ACHN (cell line): Measurements from ENCODE around the gene PRPF4.
"Not testable (repeated sequence)": the region's sequence is repeated elsewhere in the genome, so short reads cannot be mapped to it uniquely, and the experiment has no call there.

Experiments used
- DNase-seq: peaks from one replicate; pipeline ENCODE4 v3.0.0-alpha.2; 2015
- in situ Hi-C: cut with HindIII; loops from 2 replicates; pipeline ENCODE4 v1.10.0; 2017; ENCODE audit warnings: low sequenced_read_pairs, low pct_ligation_motif_present, low pct_unique_long_range_greater_than_20kb

The PRPF4 gene

GRCh38 chr9:113275157-113276131, at the start of gene PRPF4, which contains the start of gene CDC26:
TSS of gene PRPF4 (plus strand) at chr9:113275658. CDS start at chr9:113275744, 86 bp downstream.
TSS of gene CDC26 (minus strand) at chr9:113275572. CDS start at chr9:113272507, 3,065 bp downstream.
- in situ Hi-C loops, result no loop called here
- DNase-seq, result peak; percentile 97

GRCh38 chr9:113227436-113227835, 48.0 kb upstream of the PRPF4 start:
- in situ Hi-C loops, result no loop called here

GRCh38 chr9:113228130-113228665, 47.3 kb upstream of the PRPF4 start:
- no peak for DNase-seq
- in situ Hi-C loops, result no loop called here

More at GRCh38 chr9:113227436-113227835, 48.0 kb upstream of the PRPF4 start:
- no peak for DNase-seq

- in situ Hi-C loops, result no loop called here
- DNase-seq, result no peak
These were observed 43.8 kb upstream of the PRPF4 start for GRCh38 chr9:113231701-113232100.

- in situ Hi-C loops, DNase-seq: not testable (repeated sequence)
These were observed 39.7 kb upstream of the PRPF4 start for GRCh38 chr9:113235701-113236255.

- in situ Hi-C loops, result no loop called here
These were observed 38.4 kb upstream of the PRPF4 start for GRCh38 chr9:113237026-113237425.

GRCh38 chr9:113238202-113238858, 37.1 kb upstream of the PRPF4 start:
- no peak for DNase-seq

More at GRCh38 chr9:113237026-113237425, 38.4 kb upstream of the PRPF4 start:
- DNase-seq, result no peak

GRCh38 chr9:113238859-113239232, 36.6 kb upstream of the PRPF4 start:
- DNase-seq, result no peak
- in situ Hi-C loops, result no loop called here

More at GRCh38 chr9:113238202-113238858, 37.1 kb upstream of the PRPF4 start:
- in situ Hi-C loops, result no loop called here

- DNase-seq, result no peak
- in situ Hi-C loops, result no loop called here
These were observed 34.3 kb upstream of the PRPF4 start for GRCh38 chr9:113241161-113241560.

GRCh38 chr9:113244556-113244955, 30.9 kb upstream of the PRPF4 start:
- DNase-seq, result no peak
- in situ Hi-C loops, result no loop called here

GRCh38 chr9:113245894-113246293, 29.6 kb upstream of the PRPF4 start:
- in situ Hi-C loops, result no loop called here
- no peak for DNase-seq

GRCh38 chr9:113246928-113247327, 28.5 kb upstream of the PRPF4 start:
- in situ Hi-C loops, result no loop called here

GRCh38 chr9:113247640-113248039, 27.8 kb upstream of the PRPF4 start:
- in situ Hi-C loops, result no loop called here

More at GRCh38 chr9:113246928-113247327, 28.5 kb upstream of the PRPF4 start:
- no peak for DNase-seq

GRCh38 chr9:113249661-113250060, 25.8 kb upstream of the PRPF4 start:
- in situ Hi-C loops, DNase-seq: not testable (repeated sequence)

More at GRCh38 chr9:113247640-113248039, 27.8 kb upstream of the PRPF4 start:
- no peak for DNase-seq

- in situ Hi-C loops, result no loop called here
- no peak for DNase-seq
These were observed 24.7 kb upstream of the PRPF4 start for GRCh38 chr9:113250807-113251206.

GRCh38 chr9:113254991-113255390, 20.5 kb upstream of the PRPF4 start:
- no peak for DNase-seq
- in situ Hi-C loops, result no loop called here

- no peak for DNase-seq
- in situ Hi-C loops, result no loop called here
These were observed 20.0 kb upstream of the PRPF4 start for GRCh38 chr9:113255438-113255837.

GRCh38 chr9:113257863-113258262, 17.6 kb upstream of the PRPF4 start:
- in situ Hi-C loops, result no loop called here
- no peak for DNase-seq

GRCh38 chr9:113258282-113258681, 17.2 kb upstream of the PRPF4 start:
- no peak for DNase-seq

More at GRCh38 chr9:113258282-113258681, 17.2 kb upstream of the PRPF4 start:
- in situ Hi-C loops, result no loop called here
